GM20431 (cell line): ENCODE data around the gene GIMAP1.

Source experiments
- in situ Hi-C: fragments of 300-500 bp; cut with MseI, MboI; formaldehyde crosslinking; loops from one replicate; pipeline ENCODE4 v1.15.0; 2020; ENCODE audit warnings: low sequenced_read_pairs; ENCODE audit not compliant: unreplicated experiment

Gene GIMAP1

GRCh38 chr7:150744041-150744656 is 27.7 kb downstream of the GIMAP1 start:
- in situ Hi-C loops, result no loop called here

GRCh38 chr7:150745086-150745485 is 28.7 kb downstream of the GIMAP1 start:
- in situ Hi-C loops, result no loop called here

- in situ Hi-C loops, result no loop called here
Measured at GRCh38 chr7:150745876-150746275, 29.5 kb downstream of the GIMAP1 start.

- in situ Hi-C loops, result no loop called here
Measured at GRCh38 chr7:150746921-150747320, 30.5 kb downstream of the GIMAP1 start.

- in situ Hi-C loops, result no loop called here
Measured at GRCh38 chr7:150748376-150748775, 32.0 kb downstream of the GIMAP1 start.

GRCh38 chr7:150751702-150752101 is 35.3 kb downstream of the GIMAP1 start:
- in situ Hi-C loops, result no loop called here

- in situ Hi-C loops, result no loop called here
Measured at GRCh38 chr7:150753239-150753638, 36.8 kb downstream of the GIMAP1 start.

GRCh38 chr7:150753826-150754603 is 37.6 kb downstream of the GIMAP1 start:
- in situ Hi-C loops, result no loop called here

GRCh38 chr7:150754951-150755350 is 38.5 kb downstream of the GIMAP1 start:
- in situ Hi-C loops, result no loop called here

- in situ Hi-C loops, result no loop called here
Measured at GRCh38 chr7:150755473-150756099, 39.2 kb downstream of the GIMAP1 start.

GRCh38 chr7:150756166-150756565 is 39.8 kb downstream of the GIMAP1 start:
- in situ Hi-C loops, result no loop called here

GRCh38 chr7:150756858-150757257 is 40.4 kb downstream of the GIMAP1 start:
- in situ Hi-C loops, result no loop called here

GRCh38 chr7:150759479-150759878 is 43.1 kb downstream of the GIMAP1 start:
- in situ Hi-C loops, result no loop called here

- in situ Hi-C loops, result no loop called here
Measured at GRCh38 chr7:150766334-150766709, 49.9 kb downstream of the GIMAP1 start.

GRCh38 chr7:150769768-150770167 is 53.4 kb downstream of the GIMAP1 start:
- in situ Hi-C loops, result no loop called here
